Testis (tissue), 3 donors: ENCODE results near the gene LPCAT2. TPM values are rescaled to one million over a fixed set of nuclear protein-coding genes. Genes with fewer than 3 reads are reported as not detected.

Experiments used
- DNase-seq: peaks from one replicate; pipeline ENCODE4 v3.0.0-alpha.2; 2019
- H3K27ac ChIP-seq, 2 donors: fragments of 200-600 bp; sonication (generic); one replicate each; pipeline ENCODE4 v1.5.1; 2019
- H3K27me3 ChIP-seq: fragments of 200-600 bp; sonication (generic); one replicate; pipeline ENCODE4 v1.5.1; 2019
- H3K36me3 ChIP-seq: fragments of 200-600 bp; sonication (generic); one replicate; pipeline ENCODE4 v1.5.1; 2017; ENCODE audit warnings: low read depth; ENCODE audit errors: missing control alignments
- H3K4me1 ChIP-seq: fragments of 200-600 bp; sonication (generic); one replicate; pipeline ENCODE4 v1.5.1; 2019
- H3K4me3 ChIP-seq, 2 donors: fragments of 200-600 bp; sonication (generic); one replicate each; pipeline ENCODE4 v1.5.1; 2017 to 2019
- H3K9me3 ChIP-seq: fragments of 200-600 bp; sonication (generic); one replicate; pipeline ENCODE4 v1.5.1; 2017
- POLR2A ChIP-seq: fragments of 450-650 bp; IDR thresholded peaks from one replicate; pipeline ENCODE4 v1.6.1; 2017; ENCODE audit warnings: antibody characterized with exemption, mild to moderate bottlenecking, moderate library complexity
- WGBS, 2 donors: methylation state at CpG; one replicate each; pipeline ENCODE4 v1.1.5; 2018; 5-methylcytosine and 5-hydroxymethylcytosine counted together
- intact Hi-C: fragments of 100-400 bp; cut with DNase I; formaldehyde crosslinking; loops from one replicate; pipeline ENCODE4 v1.15.1; 2023; ENCODE audit warnings: low total_unique reads
- polyA plus RNA-seq: library from polyadenylated mRNA; stranded (reverse); fragments of 350-450 nt; fragmentation: Illumina TruSeq; extraction: RNeasy Lipid Tissue Mini Kit (QIAGEN cat#74804); gene quantifications from one replicate; pipeline ENCODE4 v1.2.3, GENCODE V29; 2014; ENCODE audit warnings: low read depth, low replicate concordance; ENCODE audit not compliant: insufficient read depth
- total RNA-seq, 2 donors: library from RNA; depleted of rRNA; stranded (reverse); fragments of >200 nt; gene quantifications; one replicate each; pipeline ENCODE4 v1.2.3, GENCODE V29; 2016
- TF ChIP-seq, protein P1 (sequence below), 3 experiments: fragments of 450-650 bp in 2 of 3; fragments of 200-600 bp in 1 of 3; sonication (generic) in 1 of 3; IDR thresholded peaks; one replicate each; pipeline ENCODE4 v1.5.1; 2016 to 2019; ENCODE audit warnings: antibody characterized with exemption in 3 of 3, mild to moderate bottlenecking in 2 of 3, moderate library complexity in 1 of 3

LPCAT2 gene
- total and polyA plus RNA-seq, 3 donors from 2014 or later = 6.9 to 12.0 (median 8.5) TPM

- TF ChIP-seq, protein P1, sequence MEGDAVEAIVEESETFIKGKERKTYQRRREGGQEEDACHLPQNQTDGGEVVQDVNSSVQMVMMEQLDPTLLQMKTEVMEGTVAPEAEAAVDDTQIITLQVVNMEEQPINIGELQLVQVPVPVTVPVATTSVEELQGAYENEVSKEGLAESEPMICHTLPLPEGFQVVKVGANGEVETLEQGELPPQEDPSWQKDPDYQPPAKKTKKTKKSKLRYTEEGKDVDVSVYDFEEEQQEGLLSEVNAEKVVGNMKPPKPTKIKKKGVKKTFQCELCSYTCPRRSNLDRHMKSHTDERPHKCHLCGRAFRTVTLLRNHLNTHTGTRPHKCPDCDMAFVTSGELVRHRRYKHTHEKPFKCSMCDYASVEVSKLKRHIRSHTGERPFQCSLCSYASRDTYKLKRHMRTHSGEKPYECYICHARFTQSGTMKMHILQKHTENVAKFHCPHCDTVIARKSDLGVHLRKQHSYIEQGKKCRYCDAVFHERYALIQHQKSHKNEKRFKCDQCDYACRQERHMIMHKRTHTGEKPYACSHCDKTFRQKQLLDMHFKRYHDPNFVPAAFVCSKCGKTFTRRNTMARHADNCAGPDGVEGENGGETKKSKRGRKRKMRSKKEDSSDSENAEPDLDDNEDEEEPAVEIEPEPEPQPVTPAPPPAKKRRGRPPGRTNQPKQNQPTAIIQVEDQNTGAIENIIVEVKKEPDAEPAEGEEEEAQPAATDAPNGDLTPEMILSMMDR (IDR thresholded peaks at IDR 0.05) = no peak
- TF ChIP-seq POLR2A = no peak
- DNase-seq = no peak
- Histone ChIP-seq H3K27me3 (no peaks in the 10 kb centered on the region), H3K9me3 (no peaks in the 10 kb centered on the region), H3K4me3 (no peak overlapping the region), H3K36me3 (no peaks in the 10 kb centered on the region), H3K4me1 (no peaks in the 10 kb centered on the region), H3K27ac (no peak overlapping the region)
- 83 to 88% methylated on average over 5 of the region's 5 CpGs for WGBS, 2 donors
- intact Hi-C loops = no loop called here
Measured at GRCh38 chr16:55570159-55570558, 61.3 kb downstream of the LPCAT2 start.

DNA sequence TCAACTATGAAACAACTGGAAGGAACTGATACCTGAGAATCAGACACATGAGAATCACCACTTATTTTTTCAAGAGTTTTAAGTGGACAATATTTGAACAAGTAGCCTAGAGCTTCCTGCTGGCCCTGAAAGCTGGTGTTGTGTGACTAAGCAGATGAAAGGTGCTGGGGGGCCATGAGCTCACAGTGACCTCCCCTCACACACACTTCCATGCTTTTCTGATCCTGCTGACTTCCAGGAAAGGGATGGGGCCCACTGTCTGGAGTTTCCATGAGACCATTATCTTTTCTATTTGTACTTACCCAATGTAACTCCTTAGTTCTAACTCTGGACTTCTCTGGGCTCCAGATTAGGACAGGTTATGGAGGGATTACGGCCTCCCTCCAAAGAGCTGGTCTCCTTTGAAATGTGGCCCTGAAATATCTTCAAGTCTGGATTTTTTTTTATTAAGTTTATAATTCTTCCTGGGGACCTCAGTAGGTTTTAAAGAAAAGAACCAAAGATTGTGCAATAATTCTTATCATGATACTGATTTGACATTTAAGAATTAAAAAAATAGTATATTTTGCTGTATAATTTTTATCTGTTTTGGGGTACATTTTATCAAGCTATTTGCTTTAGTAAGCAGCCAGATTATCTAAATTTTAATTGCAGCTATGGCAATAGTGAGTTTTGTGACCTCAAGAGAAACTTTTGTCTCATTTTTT, 62.5 kb downstream of the LPCAT2 start:
- intact Hi-C loops = no loop called here
- TF ChIP-seq POLR2A = no peak
- TF ChIP-seq, protein P1 (IDR thresholded peaks at IDR 0.05) = no peak
- Histone ChIP-seq H3K27ac (no peak overlapping the region), H3K4me3 (no peak overlapping the region), H3K4me1 (no peaks in the 10 kb centered on the region), H3K36me3 (no peaks in the 10 kb centered on the region), H3K27me3 (no peaks in the 10 kb centered on the region), H3K9me3 (no peaks in the 10 kb centered on the region)
- 50 to 57% methylated on average over 1 of the region's 1 CpG for WGBS, 2 donors
- no peak for DNase-seq

GRCh38 chr16:55572439-55572838, 63.6 kb downstream of the LPCAT2 start:
- H3K27me3 ChIP-seq = no peaks in the 10 kb centered on the region
- TF ChIP-seq POLR2A = no peak
- TF ChIP-seq, protein P1 (IDR thresholded peaks at IDR 0.05) = no peak
- DNase-seq = no peak
- H3K4me3 ChIP-seq = no peak overlapping the region
- H3K4me1 ChIP-seq = no peaks in the 10 kb centered on the region
- H3K36me3 ChIP-seq = no peaks in the 10 kb centered on the region
- no peak overlapping the region for H3K27ac ChIP-seq
- WGBS, 2 donors = 94 to 98% methylated on average over 4 of the region's 4 CpGs
- no peaks in the 10 kb centered on the region for H3K9me3 ChIP-seq
- intact Hi-C loops = no loop called here

DNA sequence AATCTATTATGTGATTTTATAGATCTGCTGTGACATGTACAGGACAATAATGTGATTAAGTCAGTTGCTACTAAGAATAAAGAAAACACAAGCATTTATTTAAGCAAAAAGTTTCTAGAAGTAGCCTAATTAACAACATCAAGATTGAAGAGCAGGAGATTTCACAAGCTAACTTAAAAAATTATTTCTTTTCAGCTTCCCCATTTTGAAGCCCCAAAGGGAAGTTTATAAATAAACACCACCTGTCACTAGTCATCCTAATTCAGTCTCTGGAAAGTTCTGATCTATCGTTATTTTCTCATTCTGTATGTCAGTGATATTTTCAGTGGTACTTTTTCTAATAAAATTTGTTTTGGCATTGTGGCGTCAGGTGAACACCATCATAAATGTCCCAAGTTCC, 65.9 kb downstream of the LPCAT2 start:
- intact Hi-C loops = no loop called here
- Histone ChIP-seq H3K36me3 (no peaks in the 10 kb centered on the region), H3K27me3 (no peaks in the 10 kb centered on the region), H3K9me3 (no peaks in the 10 kb centered on the region), H3K27ac (no peak overlapping the region), H3K4me1 (no peaks in the 10 kb centered on the region), H3K4me3 (no peak overlapping the region)
- DNase-seq = no peak
- TF ChIP-seq, protein P1 (IDR thresholded peaks at IDR 0.05) = no peak
- TF ChIP-seq POLR2A = no peak
- 85 to 91% methylated on average over 2 of the region's 2 CpGs for WGBS, 2 donors

GRCh38 chr16:55575496-55575895, 66.6 kb downstream of the LPCAT2 start:
- Histone ChIP-seq H3K4me3 (no peak overlapping the region), H3K27ac (no peak overlapping the region), H3K9me3 (no peaks in the 10 kb centered on the region), H3K27me3 (no peaks in the 10 kb centered on the region), H3K36me3 (no peaks in the 10 kb centered on the region), H3K4me1 (no peaks in the 10 kb centered on the region)
- TF ChIP-seq, protein P1 (IDR thresholded peaks at IDR 0.05) = no peak
- TF ChIP-seq POLR2A = no peak
- WGBS, 2 donors = 71 to 79% methylated on average over 1 of the region's 1 CpG
- DNase-seq = no peak
- intact Hi-C loops = no loop called here
